GM19372 (cell line): ENCODE measurements around the gene HNRNPLL.

Experiments used
- ATAC-seq: cut with Tn5 transposase; IDR thresholded peaks from one replicate; pipeline ENCODE4 v1.9.1; 2021; ENCODE audit warnings: mild to moderate bottlenecking, low read depth, moderate library complexity; ENCODE audit not compliant: unreplicated experiment

Gene HNRNPLL

DNA sequence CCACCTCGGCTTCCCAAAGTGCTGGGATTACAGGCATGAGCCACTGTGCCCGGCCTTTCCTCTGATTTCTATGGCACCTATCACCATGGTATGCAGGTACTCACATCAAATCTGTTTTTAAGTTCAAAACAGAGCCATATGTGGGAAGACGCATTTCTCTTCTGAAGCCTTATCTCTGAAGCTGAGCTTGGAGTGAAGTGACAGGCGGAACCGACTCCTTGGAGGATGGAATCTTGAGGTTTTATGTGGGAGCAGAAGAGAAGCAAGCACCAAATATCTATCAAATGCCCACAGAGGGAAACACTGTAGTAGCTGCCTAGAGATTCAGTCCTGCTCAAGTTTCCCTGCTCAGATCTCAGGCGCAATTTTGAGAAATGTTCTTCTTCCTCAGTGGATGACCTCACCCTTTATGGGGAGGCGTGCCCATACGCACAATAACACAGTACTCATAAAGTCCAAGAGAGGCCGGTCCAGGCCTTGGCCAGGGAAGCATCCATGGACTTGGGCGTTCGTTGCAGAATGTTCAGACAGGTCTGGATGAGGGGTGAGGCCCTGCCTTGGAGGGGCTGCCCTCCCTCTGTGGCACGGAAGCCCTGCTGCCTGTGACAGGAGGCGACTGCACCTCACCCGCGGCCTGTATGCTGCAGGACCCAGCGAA, 67.9 kb downstream of the HNRNPLL start:
- no peak for ATAC-seq

DNA sequence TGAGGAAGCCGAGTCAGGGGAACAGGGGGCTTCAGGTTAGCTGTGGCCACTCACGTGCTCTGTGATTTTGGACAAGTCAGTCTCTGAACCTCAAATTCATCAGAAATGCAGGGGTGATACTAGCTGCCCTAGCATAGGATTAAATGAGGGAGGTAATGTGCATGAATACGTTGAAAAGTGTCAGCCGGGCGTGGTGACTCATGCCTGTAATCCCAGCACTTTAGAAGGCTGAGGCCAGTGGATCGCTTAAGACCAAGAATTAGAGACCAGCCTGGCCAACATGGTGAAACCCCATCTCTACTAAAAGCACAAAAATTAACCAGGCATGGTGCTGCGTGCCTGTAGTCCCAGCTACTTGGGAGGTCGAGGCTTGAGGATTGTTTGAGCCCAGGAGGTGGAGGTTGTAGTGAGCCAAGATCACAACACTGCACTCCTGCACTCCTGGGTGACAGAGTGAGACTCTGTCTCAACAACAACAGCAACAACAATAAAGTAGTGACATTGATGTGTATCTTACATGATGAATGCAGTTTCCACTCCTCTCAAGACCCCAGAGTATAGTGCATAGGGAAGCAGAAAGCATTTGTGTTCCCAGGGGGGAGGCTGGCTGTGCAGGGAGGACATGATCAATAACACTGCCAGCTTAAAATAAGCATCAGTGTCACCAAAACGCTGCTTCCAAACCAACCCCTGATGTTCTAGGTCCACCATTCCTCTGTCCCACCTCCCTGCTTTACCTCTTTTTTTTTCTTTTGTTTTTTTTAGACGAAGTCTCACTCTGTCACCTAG, 68.8 kb downstream of the HNRNPLL start:
- ATAC-seq = no peak

DNA sequence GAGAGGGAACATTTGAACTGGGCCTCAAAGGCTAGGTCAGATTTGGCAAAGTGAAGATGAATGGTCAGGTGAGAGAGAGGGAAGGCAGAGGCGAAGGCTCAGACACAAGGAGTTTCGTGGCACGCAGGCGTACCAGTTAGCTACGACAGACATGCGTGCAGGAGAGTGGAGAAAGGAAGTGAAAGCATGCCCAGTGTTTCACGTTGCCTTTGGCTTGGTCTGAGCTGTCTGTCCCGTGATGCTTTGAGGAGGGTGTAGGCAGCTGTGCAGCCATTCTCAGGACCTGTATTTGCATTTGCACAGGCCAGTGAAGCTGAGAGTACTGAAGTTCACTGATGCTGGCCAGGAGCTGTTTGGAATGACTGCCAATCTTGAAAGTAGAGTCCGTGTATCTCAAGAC, 69.5 kb downstream of the HNRNPLL start:
- ATAC-seq = peak; percentile 88

DNA sequence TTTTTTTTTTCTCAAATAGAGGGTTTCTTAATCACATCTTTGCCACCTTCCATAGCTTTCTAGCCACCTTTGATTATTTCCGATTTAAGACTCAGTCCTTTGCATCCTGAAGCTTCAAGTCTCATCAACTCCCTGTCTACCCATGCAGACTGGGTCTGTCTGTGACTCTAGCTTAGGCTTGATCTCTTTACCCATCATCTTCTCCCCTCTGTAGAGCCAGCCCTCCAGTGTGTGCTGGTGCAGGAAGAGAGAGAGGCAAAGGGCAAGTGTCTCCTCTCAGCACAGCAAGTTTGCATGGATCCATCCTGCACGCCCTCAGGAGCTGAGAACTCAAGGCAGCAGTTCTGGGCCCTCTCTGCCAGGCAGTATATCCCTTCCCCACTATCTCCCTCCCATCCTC, 70.4 kb downstream of the HNRNPLL start:
- no peak for ATAC-seq

DNA sequence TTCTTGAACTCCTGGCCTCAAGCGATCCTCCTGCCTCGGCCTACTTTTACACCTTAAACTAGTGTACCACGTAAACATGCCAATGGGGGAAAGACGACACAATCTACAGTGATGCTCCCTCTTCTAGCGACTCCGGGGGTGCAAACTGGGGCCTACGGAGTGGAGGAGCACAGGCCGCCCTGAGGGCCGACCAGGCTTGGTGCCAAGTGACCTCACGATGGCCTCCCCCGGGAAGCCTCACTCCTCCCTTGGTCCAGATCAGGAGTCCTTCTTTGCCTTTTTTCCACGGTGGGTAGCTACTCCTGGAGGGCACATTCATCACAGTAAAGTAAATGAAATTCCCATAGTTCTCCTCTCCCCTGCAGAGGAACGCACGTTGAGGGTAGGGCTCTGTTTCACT, 73.5 kb downstream of the HNRNPLL start:
- ATAC-seq = no peak

DNA sequence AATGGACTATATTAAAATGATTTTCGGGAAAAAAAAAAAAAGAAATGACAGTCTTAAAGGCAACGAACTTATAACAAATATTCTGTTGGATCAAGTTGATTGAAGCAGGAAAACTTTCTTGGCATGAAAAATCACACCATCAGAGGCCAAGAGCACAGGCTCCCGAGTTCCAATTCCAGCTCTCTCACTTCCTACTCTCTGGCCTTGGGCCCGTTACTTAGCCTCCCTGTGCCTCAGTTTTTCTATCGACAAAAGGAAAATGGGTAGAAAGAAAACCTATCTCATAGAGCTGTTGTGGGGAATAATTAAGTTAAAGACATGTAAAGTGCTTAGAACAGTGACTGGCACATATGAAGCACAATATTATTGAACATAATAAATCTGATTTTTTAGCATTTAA, 74.2 kb downstream of the HNRNPLL start:
- ATAC-seq = no peak

DNA sequence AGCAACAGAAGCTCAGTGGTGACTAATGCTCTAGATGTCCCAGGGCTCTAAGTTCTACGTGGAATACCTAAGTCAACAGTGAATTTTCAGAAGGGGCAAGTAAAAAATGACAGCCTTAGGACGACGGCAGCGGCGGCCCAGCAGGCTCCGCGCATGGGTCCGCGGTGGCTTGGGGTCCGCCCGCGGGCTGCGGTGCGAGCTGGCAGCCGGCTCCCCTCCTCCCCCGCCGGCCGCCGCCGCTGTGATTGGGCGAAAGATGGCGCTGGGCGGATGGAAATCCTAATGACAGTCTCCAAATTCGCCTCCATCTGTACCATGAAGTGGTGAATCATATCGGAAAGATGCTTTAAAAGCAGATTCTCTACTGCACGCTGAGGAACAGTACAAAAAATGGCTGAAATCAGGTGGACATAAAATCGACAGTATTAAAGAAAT, 74.7 kb downstream of the HNRNPLL start:
- ATAC-seq = no peak

DNA sequence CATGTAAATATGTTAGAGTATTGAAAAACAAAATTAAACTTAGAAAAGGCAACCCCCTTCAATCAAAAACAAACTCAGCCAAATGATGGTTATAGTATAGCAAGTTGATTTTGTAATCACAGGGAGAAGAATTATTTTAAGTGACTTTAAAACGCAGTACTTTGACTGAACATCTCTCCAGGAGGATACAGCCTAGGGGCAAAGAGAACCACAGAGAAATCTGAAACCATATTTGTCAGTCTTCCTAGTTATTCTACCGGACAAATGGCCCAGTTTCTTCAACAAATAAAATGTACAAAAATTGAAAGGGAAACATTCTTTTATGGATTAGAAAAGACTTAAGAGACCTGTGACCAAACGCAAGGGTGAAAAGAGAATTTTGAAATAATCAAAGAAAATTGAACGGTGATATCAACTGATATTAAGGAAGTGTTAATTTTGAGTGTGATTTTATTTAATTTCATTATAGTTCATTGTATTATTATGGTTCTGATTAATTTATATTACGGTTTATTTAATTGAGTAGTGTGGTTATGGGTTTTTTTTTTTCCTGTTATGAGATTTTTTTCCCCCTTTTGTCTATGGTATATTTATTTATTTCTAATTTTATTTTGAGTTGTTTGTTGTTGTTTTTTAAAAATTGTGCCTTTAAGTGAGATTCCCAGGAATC, 75.3 kb downstream of the HNRNPLL start:
- no peak for ATAC-seq

DNA sequence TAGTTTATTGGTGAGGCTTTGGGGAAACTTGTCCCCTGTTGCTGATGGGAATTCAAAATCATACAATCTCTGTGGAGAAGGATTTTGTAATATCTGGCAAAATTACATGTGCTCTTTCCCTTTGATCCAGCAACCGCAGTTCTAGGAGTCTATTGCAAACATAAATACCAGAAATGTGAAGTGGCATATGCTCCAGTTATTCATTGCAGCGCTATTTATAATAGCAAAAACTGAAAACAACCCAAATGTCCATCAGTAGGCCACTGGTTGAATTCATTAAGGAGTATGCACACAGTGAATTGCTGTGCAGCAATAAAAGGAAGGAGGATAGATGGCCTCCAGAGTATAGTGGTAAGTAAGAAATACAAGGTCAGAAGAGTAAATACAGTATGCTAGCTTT, 76.5 kb downstream of the HNRNPLL start:
- ATAC-seq = no peak

DNA sequence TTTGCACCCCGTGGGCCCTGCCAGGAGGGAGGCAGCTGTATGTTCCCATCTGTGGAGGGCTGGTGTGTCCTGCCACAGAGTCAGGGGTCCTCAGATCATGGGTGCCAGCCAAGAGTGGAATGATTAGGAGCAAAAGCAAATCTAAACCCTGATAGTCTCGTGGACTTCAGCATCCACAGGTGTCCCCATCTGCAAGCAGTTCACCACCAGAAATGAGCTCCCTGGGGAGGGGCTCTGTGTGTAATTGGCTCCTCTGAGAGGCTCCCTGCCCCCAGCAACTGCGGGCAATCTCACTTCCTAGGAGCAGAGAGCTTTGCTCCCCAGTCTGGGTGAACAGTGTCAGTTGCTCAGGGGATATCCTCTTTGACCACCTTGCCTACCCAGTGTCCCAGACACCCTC, 78.1 kb downstream of the HNRNPLL start:
- ATAC-seq = no peak

DNA sequence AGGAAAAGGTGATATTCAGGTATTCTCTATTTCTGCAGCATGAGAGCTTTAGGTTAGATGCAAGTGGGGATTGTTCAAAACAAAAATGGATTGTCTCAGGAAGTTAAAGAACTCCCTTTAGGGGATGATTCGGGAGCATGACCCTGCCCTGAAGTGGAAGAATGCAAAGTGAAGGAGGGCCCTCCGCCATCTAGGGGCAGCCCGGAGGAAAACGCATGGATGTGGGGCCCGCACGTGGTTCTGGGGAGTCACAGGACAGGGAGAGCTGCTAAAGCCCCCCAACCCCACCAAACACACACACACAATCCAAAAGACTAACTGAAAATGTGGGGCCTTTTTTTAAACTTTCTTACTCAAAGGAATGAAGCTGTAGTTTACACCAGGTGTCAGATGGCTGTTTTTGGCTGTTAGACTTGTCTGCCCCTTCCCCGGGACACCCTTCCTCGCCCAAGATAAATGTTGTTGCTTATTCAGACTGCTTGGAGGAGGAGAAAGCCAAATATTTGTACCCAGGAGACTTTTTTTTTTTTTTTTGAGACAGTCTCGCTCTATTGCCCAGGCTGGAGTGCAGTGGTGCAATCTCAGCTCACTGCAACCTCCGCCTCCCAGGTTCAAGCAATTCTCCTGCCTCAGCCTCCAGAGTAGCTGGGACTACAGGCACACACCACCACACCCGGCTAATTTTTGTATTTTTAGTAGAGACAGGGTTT, 78.8 kb downstream of the HNRNPLL start:
- ATAC-seq = no peak

DNA sequence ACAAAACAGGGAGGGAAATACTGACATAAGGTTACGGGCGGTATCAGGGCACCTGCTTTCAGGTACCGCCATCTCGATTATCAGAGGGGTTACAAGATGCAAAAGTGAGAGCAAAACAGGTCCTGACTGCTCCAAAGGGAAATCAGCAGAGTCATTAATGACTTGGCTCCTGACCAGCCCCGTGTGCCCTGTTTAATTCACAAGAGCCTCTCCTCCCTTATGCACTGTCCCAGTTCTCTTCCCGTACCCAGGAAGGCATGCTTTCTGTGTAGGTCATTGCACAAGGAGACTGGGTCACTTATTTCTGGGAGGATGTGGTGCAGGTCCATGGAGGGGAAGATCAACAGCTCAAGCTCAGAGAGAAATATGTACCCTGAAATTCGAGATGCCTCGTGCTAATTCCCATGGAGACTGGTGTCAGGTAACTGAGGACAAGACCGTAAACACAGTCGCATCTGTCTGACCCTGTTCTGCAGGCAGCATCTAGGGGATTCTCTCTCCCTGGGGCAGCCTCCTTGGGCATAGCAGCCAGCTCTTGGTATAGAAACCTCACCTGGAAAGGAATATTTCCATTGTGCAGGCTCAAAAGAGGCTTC, 79.9 kb downstream of the HNRNPLL start:
- ATAC-seq = no peak

DNA sequence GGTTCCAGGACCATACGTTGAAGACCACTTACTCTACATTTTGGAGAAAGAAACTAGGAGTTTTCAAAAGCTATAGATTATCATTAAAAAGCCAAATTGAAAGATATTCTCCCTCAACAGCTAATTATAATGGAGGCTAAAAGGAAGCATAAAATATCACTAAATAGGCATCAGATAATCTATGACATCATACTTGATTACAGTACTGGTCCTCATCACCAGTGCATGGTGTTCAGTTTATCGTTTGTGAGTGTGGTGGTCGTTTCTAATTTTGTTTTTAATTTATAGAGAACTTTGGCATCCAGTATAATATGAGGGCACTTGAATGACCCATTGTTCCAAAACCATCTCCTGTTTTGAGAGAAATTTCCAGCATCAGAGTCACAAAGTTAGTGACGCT, 80.9 kb downstream of the HNRNPLL start:
- no peak for ATAC-seq

DNA sequence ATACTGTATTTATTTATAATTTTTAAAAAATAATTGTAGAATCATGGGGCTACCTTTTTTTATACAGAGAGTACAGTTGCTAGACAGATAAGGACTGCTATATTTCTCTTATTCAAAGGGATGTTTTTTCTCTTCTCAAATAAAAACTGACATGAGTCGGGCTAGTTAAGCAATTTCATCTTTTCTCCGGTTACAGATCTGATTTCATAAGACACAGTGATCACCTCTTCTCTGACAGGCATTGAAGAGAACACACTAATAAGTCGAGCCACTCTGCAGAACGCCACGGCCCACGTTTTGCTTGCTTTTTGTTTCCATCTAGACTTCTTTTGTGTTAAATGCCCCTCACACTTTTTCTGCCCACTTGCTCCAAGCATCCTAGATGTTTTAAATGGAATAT, 85.4 kb downstream of the HNRNPLL start:
- ATAC-seq = no peak

DNA sequence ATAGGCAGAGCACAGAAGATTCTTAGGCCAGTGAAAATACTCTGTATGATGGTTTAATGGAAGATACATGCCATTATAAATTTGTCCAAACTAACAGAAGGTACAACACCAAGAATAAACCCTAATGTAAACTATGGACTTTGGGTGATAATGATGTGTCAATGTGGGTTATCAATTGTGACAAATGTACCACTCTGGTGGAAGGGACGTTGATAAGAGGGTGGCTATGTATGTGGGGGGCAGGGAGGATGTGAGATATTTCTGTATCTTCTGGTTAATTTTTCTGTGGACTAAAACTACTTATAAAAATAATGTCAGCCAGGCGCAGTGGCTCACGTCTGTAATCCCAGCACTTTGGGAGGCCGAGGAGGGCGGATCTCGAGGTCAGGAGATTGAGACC, 86.2 kb downstream of the HNRNPLL start:
- ATAC-seq = no peak

DNA sequence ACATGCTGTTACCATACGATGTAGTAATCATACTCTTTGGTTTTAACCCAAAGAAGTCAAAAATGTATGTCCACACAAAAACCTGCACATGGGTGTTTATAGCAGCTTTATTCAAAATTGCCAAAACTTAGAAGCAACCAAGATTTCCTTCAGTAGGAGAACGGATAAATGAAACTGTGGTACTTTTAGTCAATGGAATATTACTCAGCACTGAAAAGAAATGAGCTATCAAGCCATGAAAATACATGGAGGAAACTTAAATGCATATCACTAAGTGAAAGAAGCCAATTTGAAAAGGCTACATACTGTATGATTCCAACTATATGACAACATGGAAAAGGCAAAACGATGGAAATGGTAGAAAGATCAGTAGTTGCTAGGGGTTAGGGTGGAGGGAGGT, 86.6 kb downstream of the HNRNPLL start:
- ATAC-seq = no peak

DNA sequence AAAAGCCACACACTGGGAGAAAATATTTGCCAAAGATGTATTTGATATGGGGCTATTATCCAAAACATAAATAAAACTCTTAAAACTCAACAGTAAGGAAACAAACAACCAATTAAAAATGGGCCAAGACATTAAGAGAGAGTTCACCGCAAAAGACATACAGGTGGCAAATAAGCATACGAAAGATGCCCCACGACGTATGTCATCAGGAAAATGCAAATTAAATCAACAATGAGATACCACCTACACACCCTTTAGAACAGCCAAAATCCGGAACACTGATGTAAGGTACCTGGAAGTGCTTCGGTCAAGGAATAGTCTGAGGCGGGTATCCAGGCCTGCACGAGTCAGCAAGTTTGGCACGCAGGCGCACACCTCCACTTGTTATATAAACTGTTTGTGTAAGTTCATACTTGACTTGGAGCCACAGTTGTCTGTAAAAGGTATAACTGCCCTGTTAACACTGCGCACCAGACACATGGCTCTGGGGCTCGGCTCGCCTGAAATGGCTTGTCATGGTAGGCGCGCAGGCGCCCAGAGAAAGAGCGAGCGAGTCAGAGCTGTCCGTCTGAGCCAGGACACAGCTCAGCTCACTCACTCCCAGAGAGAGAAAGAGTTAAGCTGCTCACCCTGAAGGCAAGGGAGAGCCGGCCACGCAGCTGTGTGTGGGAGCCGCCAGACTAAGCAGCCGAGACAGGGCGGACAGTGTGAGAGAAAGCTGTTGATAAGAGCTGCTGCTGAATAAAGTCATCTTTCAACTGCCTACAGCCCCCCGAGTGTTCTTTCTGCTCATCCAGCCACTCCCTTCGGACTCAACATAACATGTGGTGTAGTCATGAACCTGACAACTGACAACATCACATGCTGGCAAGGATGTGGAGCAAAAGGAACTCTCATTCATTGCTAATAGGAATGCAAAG, 87.3 kb downstream of the HNRNPLL start:
- ATAC-seq = no peak

DNA sequence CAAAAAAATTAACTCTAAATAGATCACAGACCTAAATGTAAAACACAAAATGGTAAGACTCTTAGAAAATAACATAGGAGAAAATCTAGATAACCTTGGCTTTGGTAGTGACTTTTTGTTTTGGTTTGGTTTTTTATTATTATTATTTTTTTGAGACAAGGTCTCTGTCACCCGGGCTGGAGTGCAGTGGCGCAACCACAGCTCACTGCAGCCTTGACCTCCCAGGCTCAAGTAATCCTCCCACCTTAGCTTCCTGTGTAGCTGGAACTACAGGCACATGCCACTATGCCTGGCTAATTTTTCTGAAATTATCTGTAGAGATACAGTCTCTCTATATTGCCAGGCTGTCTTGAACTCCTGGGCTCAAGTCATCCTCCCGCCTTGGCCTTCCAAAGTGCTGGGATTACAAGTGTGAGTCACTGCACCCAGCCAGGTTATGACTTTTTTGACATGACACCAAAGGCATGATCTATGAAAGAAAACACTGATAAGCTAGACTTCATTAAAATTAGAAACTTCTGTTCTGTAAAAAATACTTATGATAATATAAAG, 88.0 kb downstream of the HNRNPLL start:
- no peak for ATAC-seq

DNA sequence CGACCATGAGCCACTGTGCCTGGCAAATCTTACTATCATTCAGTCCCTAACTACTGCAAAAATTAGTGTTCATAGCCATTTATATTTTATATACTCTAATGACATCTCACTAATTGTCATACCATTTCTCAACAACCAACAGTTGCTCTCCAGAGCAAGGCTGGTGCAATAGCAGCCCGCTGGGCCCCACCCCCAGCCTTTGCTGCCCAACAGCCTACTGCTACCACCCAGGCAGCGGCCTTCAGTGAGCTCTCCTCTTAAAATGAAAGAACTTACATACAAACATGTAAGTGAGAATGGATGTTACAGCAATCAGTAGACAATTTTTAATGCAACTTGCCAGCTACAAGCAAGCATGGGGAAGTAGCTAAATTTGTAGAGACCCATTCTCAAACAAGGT, 90.5 kb downstream of the HNRNPLL start:
- ATAC-seq = no peak
